ENCODE measurements around the gene RAPGEF2. TPM values are rescaled to one million over a fixed set of nuclear protein-coding genes. Genes with fewer than 3 reads are reported as not detected.

Gene RAPGEF2
- total and polyA plus RNA-seq, 3 donors from 2014 or later, result 18.1 to 51.4 (median 38.9) TPM

DNA sequence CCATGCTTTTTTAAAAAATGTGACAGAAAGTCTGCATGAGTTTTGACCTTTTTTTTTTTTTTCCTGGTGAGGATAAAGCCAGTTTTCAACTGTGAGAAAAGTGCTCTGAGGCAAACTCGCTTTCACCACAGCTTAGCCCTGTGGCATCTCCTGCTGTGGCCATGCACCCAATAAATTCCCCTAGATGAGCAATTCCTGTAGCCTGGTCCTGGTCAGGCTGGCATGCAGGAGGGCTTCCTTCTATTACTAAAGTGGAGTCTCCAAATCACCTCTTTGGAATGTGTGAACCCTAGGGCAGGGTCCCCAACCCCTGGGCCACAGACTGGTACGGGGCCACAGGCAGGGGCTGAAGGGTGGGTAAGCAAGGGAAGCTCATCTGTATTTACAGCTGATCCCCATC is 265.4 kb downstream of the RAPGEF2 start:
- Histone ChIP-seq H3K4me1 (no peaks in the 10 kb centered on the region), H3K4me3 (no peak overlapping the region), H3K27ac (no peak overlapping the region), H3K36me3 (ENCODE audit: low read depth, missing control alignments) (no peaks in the 10 kb centered on the region), H3K9me3 (no peaks in the 10 kb centered on the region), H3K27me3 (no peaks in the 10 kb centered on the region)
- no peak for DNase-seq
- 84 to 98% methylated on average over 2 of the region's 2 CpGs for WGBS, 2 donors
- intact Hi-C loops (cut with DNase I; ENCODE audit: low total_unique reads), result no loop called here
- TF ChIP-seq, protein P1, sequence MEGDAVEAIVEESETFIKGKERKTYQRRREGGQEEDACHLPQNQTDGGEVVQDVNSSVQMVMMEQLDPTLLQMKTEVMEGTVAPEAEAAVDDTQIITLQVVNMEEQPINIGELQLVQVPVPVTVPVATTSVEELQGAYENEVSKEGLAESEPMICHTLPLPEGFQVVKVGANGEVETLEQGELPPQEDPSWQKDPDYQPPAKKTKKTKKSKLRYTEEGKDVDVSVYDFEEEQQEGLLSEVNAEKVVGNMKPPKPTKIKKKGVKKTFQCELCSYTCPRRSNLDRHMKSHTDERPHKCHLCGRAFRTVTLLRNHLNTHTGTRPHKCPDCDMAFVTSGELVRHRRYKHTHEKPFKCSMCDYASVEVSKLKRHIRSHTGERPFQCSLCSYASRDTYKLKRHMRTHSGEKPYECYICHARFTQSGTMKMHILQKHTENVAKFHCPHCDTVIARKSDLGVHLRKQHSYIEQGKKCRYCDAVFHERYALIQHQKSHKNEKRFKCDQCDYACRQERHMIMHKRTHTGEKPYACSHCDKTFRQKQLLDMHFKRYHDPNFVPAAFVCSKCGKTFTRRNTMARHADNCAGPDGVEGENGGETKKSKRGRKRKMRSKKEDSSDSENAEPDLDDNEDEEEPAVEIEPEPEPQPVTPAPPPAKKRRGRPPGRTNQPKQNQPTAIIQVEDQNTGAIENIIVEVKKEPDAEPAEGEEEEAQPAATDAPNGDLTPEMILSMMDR (IDR thresholded peaks at IDR 0.05), result no peak
- TF ChIP-seq POLR2A (IDR thresholded peaks at IDR 0.05), result no peak

DNA sequence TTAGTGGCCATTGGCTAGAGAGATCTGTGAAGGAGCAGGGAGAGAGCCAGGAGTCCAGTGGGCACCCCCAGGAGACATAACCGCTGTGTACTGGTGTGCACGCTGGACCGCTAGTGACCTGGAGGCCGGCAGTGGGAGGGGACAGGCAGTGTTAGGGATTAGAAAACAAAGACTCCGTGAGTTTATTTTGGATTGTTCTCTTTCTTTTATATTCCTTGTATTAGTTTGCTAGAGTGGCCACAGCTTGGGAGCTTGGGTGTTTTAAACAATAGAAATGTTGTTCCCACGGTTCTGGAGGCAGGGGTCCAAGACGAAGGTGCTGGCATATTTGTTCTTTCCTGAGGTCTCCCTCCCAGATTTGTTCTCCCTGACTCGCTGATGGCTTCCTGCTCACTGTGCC is 266.4 kb downstream of the RAPGEF2 start:
- 94 to 97% methylated on average over 8 of the region's 8 CpGs for WGBS, 2 donors
- intact Hi-C loops (cut with DNase I; ENCODE audit: low total_unique reads), result no loop called here
- TF ChIP-seq, protein P1 (IDR thresholded peaks at IDR 0.05), result no peak
- TF ChIP-seq POLR2A (IDR thresholded peaks at IDR 0.05), result no peak

DNA sequence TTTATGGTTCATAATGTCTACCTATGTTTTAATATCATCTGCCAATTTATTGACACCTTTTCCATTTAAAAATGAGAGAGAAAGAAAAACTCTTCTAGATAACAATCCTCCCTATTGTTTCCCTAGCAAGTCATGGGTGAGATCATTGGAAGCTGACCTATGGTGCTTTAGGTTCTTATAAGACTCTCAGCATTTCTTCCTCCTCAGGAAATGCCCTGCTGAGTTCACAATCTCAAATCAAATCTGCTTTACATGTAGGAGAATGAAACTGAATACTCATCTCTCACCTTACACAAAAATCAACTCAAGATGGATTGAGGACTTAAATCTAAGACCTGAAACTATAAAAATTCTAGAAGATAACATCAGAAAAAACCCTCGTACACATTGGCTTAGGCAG is 267.4 kb downstream of the RAPGEF2 start:
- WGBS, 2 donors, result 88 to 97% methylated on average over 1 of the region's 1 CpG
- Histone ChIP-seq H3K36me3 (ENCODE audit: low read depth, missing control alignments) (no peaks in the 10 kb centered on the region), H3K4me3 (no peak overlapping the region), H3K4me1 (no peaks in the 10 kb centered on the region), H3K9me3 (no peaks in the 10 kb centered on the region), H3K27ac (no peak overlapping the region), H3K27me3 (no peaks in the 10 kb centered on the region)
- TF ChIP-seq POLR2A (IDR thresholded peaks at IDR 0.05), result no peak
- TF ChIP-seq, protein P1 (IDR thresholded peaks at IDR 0.05), result no peak
- intact Hi-C loops (cut with DNase I; ENCODE audit: low total_unique reads), result no loop called here
- no peak for DNase-seq

More for the DNA sequence above, 266.4 kb downstream of the RAPGEF2 start:
- Histone ChIP-seq H3K4me1 (no peaks in the 10 kb centered on the region), H3K4me3 (no peak overlapping the region), H3K36me3 (ENCODE audit: low read depth, missing control alignments) (no peaks in the 10 kb centered on the region), H3K27me3 (no peaks in the 10 kb centered on the region), H3K27ac (no peak overlapping the region), H3K9me3 (no peaks in the 10 kb centered on the region)
- DNase-seq, result no peak

DNA sequence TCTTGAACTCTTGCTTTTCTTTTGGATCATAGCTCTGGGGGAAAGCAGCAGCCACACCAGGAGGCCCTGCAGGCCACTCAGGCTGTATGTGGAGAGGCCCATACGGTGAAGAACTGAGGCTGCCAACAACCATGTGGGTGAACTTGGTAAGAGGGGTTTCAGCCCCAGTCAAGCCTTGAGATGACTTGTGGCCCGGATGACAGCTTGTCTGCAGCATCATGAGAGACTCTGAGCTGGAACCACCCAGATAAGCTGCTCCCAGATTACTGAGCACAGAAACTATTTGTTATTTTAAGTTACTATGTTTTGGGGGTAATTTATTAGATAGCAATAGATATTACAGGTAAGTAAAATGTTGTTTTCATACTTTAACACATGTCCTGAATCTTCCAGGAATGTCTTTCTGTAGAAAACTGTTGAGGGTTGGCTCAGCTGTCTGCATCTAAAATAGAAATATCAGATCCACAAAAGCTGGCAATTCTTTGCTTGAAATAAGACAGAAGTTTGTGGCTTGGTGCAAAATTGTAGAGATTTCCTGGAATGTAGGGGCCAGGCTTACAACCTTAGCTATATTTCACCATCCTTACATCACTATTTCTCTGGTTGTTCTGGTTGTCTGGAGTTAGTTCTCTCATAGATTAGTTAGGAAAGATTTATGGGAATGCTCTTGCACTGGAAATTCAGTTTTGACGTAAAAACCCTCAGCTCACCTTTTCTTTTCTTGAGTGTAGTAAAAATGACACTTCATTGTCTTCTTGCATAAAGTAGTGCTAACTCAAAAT is 272.1 kb downstream of the RAPGEF2 start:
- Histone ChIP-seq H3K9me3 (no peaks in the 10 kb centered on the region), H3K36me3 (ENCODE audit: low read depth, missing control alignments) (no peaks in the 10 kb centered on the region), H3K4me3 (no peak overlapping the region), H3K27ac (no peak overlapping the region), H3K27me3 (no peaks in the 10 kb centered on the region), H3K4me1 (no peaks in the 10 kb centered on the region)
- no peak for DNase-seq
- 53 to 60% methylated on average over 3 of the region's 3 CpGs for WGBS, 2 donors
- intact Hi-C loops (cut with DNase I; ENCODE audit: low total_unique reads), result no loop called here
- TF ChIP-seq POLR2A (IDR thresholded peaks at IDR 0.05), result no peak
- TF ChIP-seq, protein P1 (IDR thresholded peaks at IDR 0.05), result no peak

DNA sequence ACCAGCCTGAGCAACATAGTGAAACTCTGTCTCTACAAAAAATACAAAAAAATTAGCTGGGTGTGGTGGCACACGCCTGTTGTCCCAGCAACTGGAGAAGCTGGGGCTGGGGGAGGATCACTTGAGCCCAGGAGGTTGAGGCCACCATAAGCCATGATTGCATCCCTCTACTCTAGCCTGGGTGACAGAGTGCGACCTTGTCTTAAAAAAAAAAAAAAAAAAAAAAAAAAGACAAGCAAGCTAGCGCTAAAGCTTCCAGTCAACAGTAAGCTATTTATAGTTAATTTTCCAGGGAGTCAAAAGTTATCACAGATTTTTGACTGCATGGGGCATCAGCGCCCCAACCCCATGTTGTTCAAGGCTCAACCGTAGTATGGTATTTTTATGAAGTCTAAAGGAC is 273.4 kb downstream of the RAPGEF2 start:
- H3K4me3 ChIP-seq, result no peak overlapping the region
- H3K4me1 ChIP-seq, result no peaks in the 10 kb centered on the region
- WGBS, 2 donors, result 84 to 89% methylated on average over 5 of the region's 5 CpGs
- no peak overlapping the region for H3K27ac ChIP-seq
- DNase-seq, result no peak
- no peaks in the 10 kb centered on the region for H3K9me3 ChIP-seq
- intact Hi-C loops (cut with DNase I; ENCODE audit: low total_unique reads), result no loop called here
- no peaks in the 10 kb centered on the region for H3K36me3 ChIP-seq (ENCODE audit: low read depth, missing control alignments)
- no peak for TF ChIP-seq POLR2A (IDR thresholded peaks at IDR 0.05)
- TF ChIP-seq, protein P1 (IDR thresholded peaks at IDR 0.05), result no peak
- H3K27me3 ChIP-seq, result no peaks in the 10 kb centered on the region

All from testis (tissue), 3 donors.